ENCODE results near the gene KHDRBS1.

Gene KHDRBS1

DNA sequence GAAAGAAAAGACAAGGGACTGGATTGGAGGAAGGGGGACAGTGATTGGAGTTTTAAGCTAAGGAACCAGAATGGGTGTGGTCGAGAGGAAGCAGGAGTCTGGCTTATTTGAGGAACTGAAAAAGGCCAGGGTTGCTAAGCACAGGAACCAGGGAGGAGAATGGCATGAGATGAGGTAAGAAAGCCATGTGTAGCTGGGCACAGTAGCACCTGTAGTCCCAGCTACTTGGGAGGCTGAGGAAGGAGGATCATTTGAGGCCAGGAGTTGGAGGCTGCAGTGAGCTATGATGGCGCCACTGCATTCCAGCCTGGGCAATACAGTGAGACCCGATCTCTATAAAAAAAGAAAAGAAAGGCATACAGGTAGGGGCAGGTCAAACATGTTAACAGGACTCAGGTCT is 8.1 kb upstream of the KHDRBS1 start:
- no peaks in the 10 kb centered on the region for H3K36me3 ChIP-seq (ENCODE audit: control insufficient read depth, insufficient read depth, low read length)
- TF ChIP-seq CTCF (IDR thresholded peaks at IDR 0.05; ENCODE audit: insufficient read depth, low read length, poor library complexity, severe bottlenecking): no peak
- H3K27me3 ChIP-seq (replicated peaks; ENCODE audit: control insufficient read depth, insufficient read depth, low read length): no peaks in the 10 kb centered on the region
- DNase-seq (ENCODE audit: extremely low read depth, insufficient read length): no peak
- H3K4me3 ChIP-seq (replicated peaks; ENCODE audit: low read depth, low read length): no peak overlapping the region

GRCh38 chr1:32007591-32007940 is 6.1 kb upstream of the KHDRBS1 start:
- no peaks in the 10 kb centered on the region for H3K27me3 ChIP-seq (replicated peaks; ENCODE audit: control insufficient read depth, insufficient read depth, low read length)
- TF ChIP-seq CTCF (IDR thresholded peaks at IDR 0.05; ENCODE audit: insufficient read depth, low read length, poor library complexity, severe bottlenecking): no peak
- no peak overlapping the region for H3K4me3 ChIP-seq (replicated peaks; ENCODE audit: low read depth, low read length)
- no peak for DNase-seq (ENCODE audit: extremely low read depth, insufficient read length)
- no peaks in the 10 kb centered on the region for H3K36me3 ChIP-seq (ENCODE audit: control insufficient read depth, insufficient read depth, low read length)

DNA sequence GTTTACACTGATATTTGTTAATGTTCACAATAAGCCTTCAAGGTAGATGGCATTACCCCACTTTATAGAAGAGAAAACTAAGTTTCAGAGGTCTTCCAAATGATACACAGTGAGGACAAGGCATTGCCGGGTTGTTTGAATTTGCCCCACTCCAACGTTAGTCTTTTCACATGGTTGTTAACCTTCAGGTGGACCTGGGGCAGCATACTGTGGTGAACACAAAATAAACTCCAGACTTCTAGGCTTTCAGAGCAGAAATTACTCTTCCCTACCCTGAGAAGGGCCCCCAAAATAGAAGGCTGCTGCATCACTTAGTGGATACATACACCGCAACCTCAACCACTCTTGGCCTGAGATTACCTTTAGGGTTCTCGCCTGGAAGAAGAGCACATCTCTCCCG is 3.4 kb upstream of the KHDRBS1 start:
- TF ChIP-seq CTCF (IDR thresholded peaks at IDR 0.05; ENCODE audit: insufficient read depth, low read length, poor library complexity, severe bottlenecking): no peak
- no peak overlapping the region for H3K4me3 ChIP-seq (replicated peaks; ENCODE audit: low read depth, low read length)
- H3K27me3 ChIP-seq (replicated peaks; ENCODE audit: control insufficient read depth, insufficient read depth, low read length): no peaks in the 10 kb centered on the region
- no peaks in the 10 kb centered on the region for H3K36me3 ChIP-seq (ENCODE audit: control insufficient read depth, insufficient read depth, low read length)
- DNase-seq (ENCODE audit: extremely low read depth, insufficient read length): no peak

- no peak for TF ChIP-seq CTCF (IDR thresholded peaks at IDR 0.05; ENCODE audit: insufficient read depth, low read length, poor library complexity, severe bottlenecking)
- Histone ChIP-seq H3K36me3 (ENCODE audit: control insufficient read depth, insufficient read depth, low read length) (no peaks in the 10 kb centered on the region), H3K27me3 (replicated peaks; ENCODE audit: control insufficient read depth, insufficient read depth, low read length) (no peaks in the 10 kb centered on the region), H3K4me3 (replicated peaks; ENCODE audit: low read depth, low read length) (peak overlapping the region; percentile 68)
- no peak for DNase-seq (ENCODE audit: extremely low read depth, insufficient read length)
Observed at GRCh38 chr1:32012709-32013385, 821 bp upstream of the KHDRBS1 start.

GRCh38 chr1:32014199-32014947 is 705 bp downstream of the KHDRBS1 start:
- Histone ChIP-seq H3K27me3 (replicated peaks; ENCODE audit: control insufficient read depth, insufficient read depth, low read length) (no peaks in the 10 kb centered on the region), H3K4me3 (replicated peaks; ENCODE audit: low read depth, low read length) (peak overlapping the region; percentile 86), H3K36me3 (ENCODE audit: control insufficient read depth, insufficient read depth, low read length) (no peaks in the 10 kb centered on the region; the same call in 1 of the 2 replicates)
- no peak for TF ChIP-seq CTCF (IDR thresholded peaks at IDR 0.05; ENCODE audit: insufficient read depth, low read length, poor library complexity, severe bottlenecking)
- DNase-seq (ENCODE audit: extremely low read depth, insufficient read length): peak; percentile 52

Measured in GM06990 (cell line).